Pancreas (tissue), 10 donors: Measurements from ENCODE around the gene PWWP2B. TPM values are rescaled to one million over a fixed set of nuclear protein-coding genes. Genes with fewer than 3 reads are reported as not detected.

Source experiments
- ATAC-seq, 4 donors: fragments of 200-7000 bp; cut with Tn5 transposase; one replicate each; pipeline versions ENCODE4 v1.8.0 to v1.9.1; 2020; ENCODE audit warnings: mild to moderate bottlenecking in 4 of 4, moderate library complexity in 4 of 4
- DNase-seq, 6 donors: peaks; one replicate each; pipeline ENCODE4 v3.0.0-alpha.2; 2020
- FAIRE-seq: peaks from 2 replicates; lab custom pipeline; 2012; peaks lifted over from hg19 to GRCh38; lab: Jason Lieb, UNC
- H3K27ac ChIP-seq, 4 donors: fragments of 200-600 bp; sonication (generic); 1 replicate in 3 of 4; 2 replicates in 1 of 4; pipeline versions ENCODE4 v1.5.0 to v1.8.0; 2020
- H3K27me3 ChIP-seq, 4 donors: fragments of 200-600 bp; one replicate each; pipeline ENCODE4 v1.8.0; 2021
- H3K36me3 ChIP-seq, 3 donors: fragments of 200-600 bp; sonication (generic) in 1 of 3; one replicate each; pipeline versions ENCODE4 v1.5.0 to v1.8.0; 2020 to 2021
- H3K4me1 ChIP-seq, 3 donors: fragments of 200-600 bp; one replicate each; pipeline ENCODE4 v1.8.0; 2021
- H3K4me3 ChIP-seq, 4 donors: fragments of 200-600 bp; sonication (generic) in 2 of 4; one replicate each; pipeline versions ENCODE4 v1.5.0 to v1.8.0; 2020 to 2021
- H3K9me3 ChIP-seq, 4 donors: fragments of 200-600 bp; one replicate each; pipeline ENCODE4 v1.8.0; 2021
- CTCF ChIP-seq, 4 donors: fragments of 200-600 bp; sonication (generic) in 3 of 4; IDR thresholded peaks; one replicate each; pipeline versions ENCODE4 v1.5.0 to v1.8.0; 2021; ENCODE audit warnings: antibody characterized with exemption in 4 of 4
- WGBS, 2 donors: extraction: QIAGEN DNeasy Blood & Tissue Kit; methylation state at CpG; one replicate each; pipeline ENCODE4 v1.1.7; 2013; 5-methylcytosine and 5-hydroxymethylcytosine counted together
- intact Hi-C, 3 donors: fragments of 100-400 bp; cut with DNase I; formaldehyde crosslinking; loops; one replicate each; pipeline versions ENCODE4 v1.11.1 to v1.14.2; 2022
- polyA plus RNA-seq, 2 donors: library from polyadenylated mRNA; stranded (reverse); fragments of 200-250 nt; gene quantifications; one replicate each; pipeline ENCODE4 v1.2.3, GENCODE V29; 2013
- total RNA-seq, 6 donors: library from RNA; stranded (reverse); fragmentation: NEBNext Ultra II Directional in 4 of 6; extraction: Animal tissue kit (Norgen Biotek cat#: 25700) in 4 of 6; gene quantifications; one replicate each; pipeline versions ENCODE4 v1.2.1 to v1.2.4, GENCODE V29; 2021 to 2023
- donor health status: healthy with polysubstance abuse.
- donor health status: DM: no; HTN: no; CAD: no; lungs with moderate emphysema.
- donor health status: DM: no; HTN: no; CAD: no.
- donor health status: control.
- donor health status: control.
- donor health status: Bipolar disorder and iron deficiency.
- donor health status: DM: yes; HTN: yes; CAD: no.
- donor health status: DM: no; HTN: no; CAD: no.
- donor health status: DM: no; HTN: no; CAD: no.
- donor health status: DM: yes; HTN: yes; CAD: no.

PWWP2B gene
- total and polyA plus RNA-seq, 8 donors = 17.8 to 44.1 (median 25.2) TPM

DNA sequence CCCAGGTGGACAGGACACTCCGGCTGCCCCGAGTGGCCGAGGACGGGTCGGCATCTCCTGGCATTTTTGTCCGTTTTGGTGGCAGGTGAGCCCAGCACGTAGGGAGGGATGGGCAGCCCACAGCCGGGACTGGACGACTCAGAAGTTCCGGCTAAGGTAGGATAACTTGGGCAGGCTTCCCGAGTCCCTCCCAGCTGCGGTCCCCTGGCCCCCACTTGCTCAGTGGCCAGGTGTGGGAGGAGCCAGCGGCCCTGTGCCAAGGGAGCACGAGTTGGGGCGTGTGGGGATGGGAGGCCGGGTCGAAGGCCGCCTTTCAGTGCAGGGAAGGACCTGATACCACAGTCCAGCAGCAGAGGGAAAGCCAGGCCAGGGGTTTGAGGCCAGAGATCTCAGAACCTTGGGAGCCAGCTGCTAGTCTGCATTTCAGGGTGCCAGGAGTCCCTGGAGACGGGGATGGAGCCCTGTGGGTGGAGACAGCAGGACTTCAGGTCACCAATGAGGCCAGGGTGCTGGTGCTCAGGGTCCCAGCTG, 58.5 kb downstream of the PWWP2B start:
- Histone ChIP-seq H3K27ac (no peak overlapping the region), H3K36me3 (no peaks in the 10 kb centered on the region), H3K4me3 (no peak overlapping the region), H3K4me1 (peaks cover 21 to 29% (median 29%) of the 10 kb centered on the region in 3 donors), H3K9me3 (no peaks in the 10 kb centered on the region), H3K27me3 (no peaks in the 10 kb centered on the region)
- intact Hi-C loops = loop anchor here (5.0 to 10.0 kb wide), 5 partner anchors 122 to 233 kb away; no protein-coding TSS in a partner anchor
- no peak for ATAC-seq
- TF ChIP-seq CTCF (IDR thresholded peaks at IDR 0.05) = no peak
- WGBS, 2 donors = 84 to 87% methylated on average over 19 of the region's 19 CpGs
- peak in 2 of 6 donors; percentile 49 to 66 for DNase-seq
- no peak for FAIRE-seq

DNA sequence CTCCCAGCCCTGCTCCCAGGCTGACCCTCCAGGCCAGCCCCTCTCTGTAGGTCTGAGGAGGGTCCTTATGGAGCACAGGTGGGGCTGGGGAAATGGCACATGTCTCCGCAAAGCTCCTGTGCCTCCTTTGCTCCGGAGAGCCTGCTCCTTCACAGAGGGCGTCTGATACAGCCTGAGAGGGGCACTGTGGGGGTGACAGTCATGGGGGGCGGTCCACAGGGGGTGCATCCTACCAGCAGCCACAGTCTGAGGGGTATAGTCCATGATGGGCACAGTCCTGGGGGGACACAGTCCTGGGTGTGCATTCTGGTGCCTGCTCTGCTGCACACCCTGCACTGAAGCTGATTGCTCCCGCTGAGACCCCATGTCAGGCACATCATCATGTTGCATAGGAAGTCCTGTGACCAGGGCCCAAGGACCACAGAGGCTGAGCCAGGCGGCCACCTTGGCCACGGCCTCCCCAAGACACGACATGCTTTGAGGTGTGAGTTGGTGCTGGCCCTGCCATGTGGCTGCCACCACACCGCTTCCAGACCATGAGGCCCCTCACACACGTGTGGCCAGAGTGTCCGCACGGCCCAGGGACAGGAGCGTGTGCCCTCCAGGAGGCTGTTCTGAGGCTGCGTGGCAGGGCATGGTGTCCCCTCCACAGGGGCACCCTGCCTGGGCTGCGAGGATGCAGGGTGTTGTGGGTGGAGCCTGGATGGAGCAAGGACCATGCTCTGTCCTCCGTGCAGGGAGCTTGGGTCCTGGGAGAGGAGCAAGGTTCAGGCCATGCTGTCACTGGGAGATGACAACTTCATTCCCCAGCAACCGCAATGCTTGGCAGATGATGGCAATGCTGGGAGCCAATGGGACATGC, 59.2 kb downstream of the PWWP2B start:
- ATAC-seq = no peak
- Histone ChIP-seq H3K4me3 (no peak overlapping the region), H3K27ac (no peak overlapping the region), H3K9me3 (no peaks in the 10 kb centered on the region), H3K36me3 (no peaks in the 10 kb centered on the region), H3K27me3 (no peaks in the 10 kb centered on the region), H3K4me1 (peaks cover 21 to 29% (median 29%) of the 10 kb centered on the region in 3 donors)
- intact Hi-C loops = loop anchor here (5.0 to 10.0 kb wide), 5 partner anchors 121 to 234 kb away; no protein-coding TSS in a partner anchor
- no peak for FAIRE-seq
- DNase-seq = peak in 3 of 6 donors; percentile 21 to 59 (median 53)
- TF ChIP-seq CTCF (IDR thresholded peaks at IDR 0.05) = no peak
- 91 to 94% methylated on average over 17 of the region's 17 CpGs for WGBS, 2 donors

DNA sequence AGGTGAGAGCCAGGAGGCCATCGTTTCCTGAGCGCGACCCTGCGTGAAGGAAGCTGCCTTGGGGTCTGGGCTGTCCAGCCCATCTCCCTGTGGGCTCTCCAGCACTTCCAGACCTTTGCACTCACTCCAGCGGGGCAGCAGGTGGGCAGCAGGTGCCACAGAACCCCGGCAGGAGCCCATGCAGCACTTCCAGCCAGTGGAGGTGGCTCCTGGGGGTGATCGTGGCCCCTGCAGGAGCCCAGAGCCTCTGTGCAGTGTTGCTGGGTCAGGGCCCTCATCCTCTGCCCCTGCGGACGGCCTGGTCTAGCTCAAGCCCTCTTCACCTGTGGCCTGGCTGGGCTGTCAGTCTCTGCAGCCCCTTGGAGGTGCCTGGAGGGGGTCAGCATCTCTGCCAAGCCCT, 59.9 kb downstream of the PWWP2B start:
- Histone ChIP-seq H3K27me3 (no peaks in the 10 kb centered on the region), H3K4me1 (peaks cover 21 to 29% (median 29%) of the 10 kb centered on the region in 3 donors), H3K4me3 (no peak overlapping the region), H3K27ac (no peak overlapping the region), H3K36me3 (no peaks in the 10 kb centered on the region), H3K9me3 (no peaks in the 10 kb centered on the region)
- DNase-seq (peak in 4 of 6 donors; percentile 1 to 64 (median 40)), ATAC-seq (no peak), FAIRE-seq (no peak)
- intact Hi-C loops = loop anchor here (5.0 to 10.0 kb wide), 5 partner anchors 120 to 235 kb away; no protein-coding TSS in a partner anchor
- WGBS, 2 donors = 90 to 93% methylated on average over 9 of the region's 9 CpGs
- TF ChIP-seq CTCF (IDR thresholded peaks at IDR 0.05) = no peak

GRCh38 chr10:132457328-132458070, 60.5 kb downstream of the PWWP2B start:
- no peak overlapping the region for H3K4me3 ChIP-seq
- ATAC-seq (no peak), FAIRE-seq (no peak), DNase-seq (peak in 4 of 6 donors; percentile 4 to 76 (median 46))
- intact Hi-C loops = loop anchor here (5.0 to 10.0 kb wide), 5 partner anchors 120 to 235 kb away; no protein-coding TSS in a partner anchor
- no peak for TF ChIP-seq CTCF (IDR thresholded peaks at IDR 0.05)
- no peak overlapping the region for H3K27ac ChIP-seq
- peaks cover 21 to 27% (median 26%) of the 10 kb centered on the region in 3 donors for H3K4me1 ChIP-seq
- no peaks in the 10 kb centered on the region for H3K36me3 ChIP-seq
- WGBS, 2 donors = 61 to 62% methylated on average over 22 to 24 of the region's 24 CpGs
- no peaks in the 10 kb centered on the region for H3K9me3 ChIP-seq
- H3K27me3 ChIP-seq = no peaks in the 10 kb centered on the region
